A673 (cell line): ENCODE measurements around the gene CTAG2. TPM values are rescaled to one million over a fixed set of nuclear protein-coding genes. Genes with fewer than 3 reads are reported as not detected.
"Not testable (repeated sequence)": the region's sequence is repeated elsewhere in the genome, so short reads cannot be mapped to it uniquely, and the experiment has no call there.

Experiments used
- Bru-seq: library from RNA; stranded (reverse); fragments of 400-500 nt; gene quantifications from one replicate; lab custom pipeline; 2021; lab: Mats Ljungman, UMichigan
- BruChase-seq, 2 experiments: library from RNA; stranded (reverse); fragments of 400-500 nt; gene quantifications; one replicate each; lab custom pipeline; 2021; lab: Mats Ljungman, UMichigan
- BruUV-seq: library from RNA; stranded (reverse); fragments of 400-500 nt; replicated peaks from 2 replicates; lab custom pipeline; 2021; lab: Mats Ljungman, UMichigan
- CTCF ChIA-PET: fragments of 300-600 bp; sonication (Branson Sonifier 250); formaldehyde crosslinking; loops from one replicate; lab custom pipeline; 2022; ENCODE audit warnings: antibody characterized with exemption; lab: Charles Lee
- POLR2A ChIA-PET: fragments of 300-600 bp; sonication (Branson Sonifier 250); formaldehyde crosslinking; loops from one replicate; lab custom pipeline; 2022; ENCODE audit warnings: antibody characterized with exemption; ENCODE audit not compliant: low non-redundant PET; lab: Charles Lee
- DNase-seq: peaks from one replicate; pipeline ENCODE4 v3.0.0-alpha.2; 2015; ENCODE audit warnings: low spot score
- H3K27ac ChIP-seq: fragments of 200-600 bp; sonication (generic); 2 replicates; pipeline ENCODE4 v1.5.1; 2016; ENCODE audit warnings: mixed run types, low read depth, mild to moderate bottlenecking, mixed read lengths, antibody characterized with exemption, low read length; ENCODE audit not compliant: poor library complexity, severe bottlenecking
- H3K27me3 ChIP-seq: fragments of 200-600 bp; sonication (generic); replicated peaks from 2 replicates; pipeline ENCODE4 v1.6.1; 2017; ENCODE audit warnings: mixed run types, low read depth, mild to moderate bottlenecking, mixed read lengths, antibody characterized with exemption, low read length; ENCODE audit not compliant: insufficient read depth, poor library complexity
- H3K36me3 ChIP-seq: fragments of 200-600 bp; sonication (generic); 2 replicates; pipeline ENCODE4 v1.6.1; 2016; ENCODE audit warnings: mixed run types, mild to moderate bottlenecking, mixed read lengths, antibody characterized with exemption, low read length; ENCODE audit not compliant: insufficient read depth, poor library complexity, severe bottlenecking
- H3K4me1 ChIP-seq: fragments of 200-600 bp; sonication (generic); 2 replicates; pipeline ENCODE4 v1.6.1; 2017; ENCODE audit warnings: mixed run types, mild to moderate bottlenecking, mixed read lengths, antibody characterized with exemption, low read length; ENCODE audit not compliant: insufficient read depth, poor library complexity, severe bottlenecking
- H3K4me3 ChIP-seq: fragments of 200-600 bp; sonication (generic); 2 replicates; pipeline ENCODE4 v1.5.1; 2016; ENCODE audit warnings: low read depth, mixed run types, mild to moderate bottlenecking, mixed read lengths, low read length; ENCODE audit not compliant: poor library complexity, severe bottlenecking
- H3K9me3 ChIP-seq: fragments of 200-600 bp; sonication (generic); 2 replicates; pipeline ENCODE4 v1.6.1; 2016; ENCODE audit warnings: mixed run types, low read depth, mild to moderate bottlenecking, mixed read lengths, antibody characterized with exemption, low read length; ENCODE audit not compliant: poor library complexity, severe bottlenecking
- CTCF ChIP-seq: fragments of 300-800, 200-600 bp; sonication (generic); conservative IDR thresholded peaks from 2 replicates; pipeline ENCODE4 v1.5.1; 2017; ENCODE audit warnings: low read depth, mild to moderate bottlenecking, antibody characterized with exemption, low read length, moderate library complexity, mixed read lengths
- EZH2 ChIP-seq: fragments of 200-600 bp; sonication (generic); IDR thresholded peaks from 2 replicates; pipeline ENCODE4 v1.6.1; 2017; ENCODE audit warnings: borderline replicate concordance, low read depth, mild to moderate bottlenecking, mixed read lengths, antibody characterized with exemption, low read length; ENCODE audit not compliant: poor library complexity, severe bottlenecking
- intact Hi-C: fragments of 100-400 bp; cut with micrococcal nuclease; formaldehyde crosslinking; loops from one replicate; pipeline ENCODE4 v1.10.0; 2022; ENCODE audit not compliant: unreplicated experiment
- long read RNA-seq: library from polyadenylated mRNA; stranded (forward); transcript quantifications from one replicate; pipeline ENCODE4 v2.0.0, GENCODE V29; 2022
- total RNA-seq: library from RNA; stranded (reverse); gene quantifications from 2 replicates; pipeline ENCODE4 v1.2.3, GENCODE V29; 2021

Gene CTAG2
- total RNA-seq (not detected in 2 replicates), Bru-seq, nascent RNA (not detected), BruChase-seq, experiment 1, labeled RNA remaining after a 2-hour chase (not detected), BruChase-seq, experiment 2, labeled RNA remaining after a 6-hour chase (not detected)
- long read RNA-seq, result 0 reads

- H3K27me3 ChIP-seq, H3K36me3 ChIP-seq, BruUV-seq, CTCF ChIA-PET, POLR2A ChIA-PET, H3K4me1 ChIP-seq, H3K9me3 ChIP-seq, H3K4me3 ChIP-seq, H3K27ac ChIP-seq, DNase-seq: not testable (repeated sequence)
- intact Hi-C loops, result loop anchor here (10.0 kb wide), 1 partner anchor 51 kb away; no protein-coding TSS in a partner anchor
These were observed at the start of gene CTAG2 for GRCh38 chrX:154653413-154653812. Gene CTAG2 (minus strand): TSS chrX:154653579. CDS start chrX:154653515, 64 bp downstream.

GRCh38 chrX:154698630-154699248 is 45.4 kb upstream of the CTAG2 start:
- no TSS peak for BruUV-seq

GRCh38 chrX:154696676-154697045 is 43.3 kb upstream of the CTAG2 start:
- CTCF ChIA-PET, result no interaction called here
- Histone ChIP-seq H3K4me3 (no peak overlapping the region), H3K4me1 (no peaks in the 10 kb centered on the region), H3K36me3 (no peaks in the 10 kb centered on the region), H3K27ac (no peak overlapping the region), H3K27me3 (no peaks in the 10 kb centered on the region), H3K9me3 (no peaks in the 10 kb centered on the region)
- intact Hi-C loops, result no loop called here
- POLR2A ChIA-PET, result no interaction called here
- no TSS peak for BruUV-seq
- no peak for DNase-seq
- TF ChIP-seq CTCF, result no peak
- TF ChIP-seq EZH2, result no peak

More at GRCh38 chrX:154698630-154699248, 45.4 kb upstream of the CTAG2 start:
- H3K4me1 ChIP-seq, result no peaks in the 10 kb centered on the region
- intact Hi-C loops, result no loop called here
- H3K36me3 ChIP-seq, result no peaks in the 10 kb centered on the region
- ChIA-PET POLR2A (no interaction called here), CTCF (no interaction called here)
- no peak for DNase-seq
- H3K27me3 ChIP-seq, result no peaks in the 10 kb centered on the region
- no peaks in the 10 kb centered on the region for H3K9me3 ChIP-seq
- no peak for TF ChIP-seq EZH2
- TF ChIP-seq CTCF, result no peak
- H3K27ac ChIP-seq, result no peak overlapping the region
- H3K4me3 ChIP-seq, result no peak overlapping the region
